ENCODE data around the gene SCN7A. TPM values are rescaled to one million over a fixed set of nuclear protein-coding genes. Genes with fewer than 3 reads are reported as not detected.
A peak's percentile ranks its signal among the peaks of the same experiment; 100 is the strongest.

Gene SCN7A
- total RNA-seq, 1 experiment from 2014 or later, result 0.17 TPM

- TF ChIP-seq ATF2 (CRISPR knock-in tag; IDR thresholded peaks at IDR 0.05; ENCODE audit: borderline replicate concordance, low read depth) (no peak), ZNF396 (CRISPR knock-in tag; IDR thresholded peaks at IDR 0.05; ENCODE audit: borderline replicate concordance) (no peak), IRF2 (CRISPR knock-in tag; IDR thresholded peaks at IDR 0.05; ENCODE audit: borderline replicate concordance, low read depth) (no peak), AR (CRISPR knock-in tag; IDR thresholded peaks at IDR 0.05) (no peak), ZNF416 (CRISPR knock-in tag; IDR thresholded peaks at IDR 0.05) (no peak), NR1H2 (CRISPR knock-in tag; IDR thresholded peaks at IDR 0.05) (no peak)
Observed at GRCh38 chr2:166380615-166381014, 113.4 kb downstream of the SCN7A start (continued).

GRCh38 chr2:166376873-166377272, 117.2 kb downstream of the SCN7A start:
- Mint-ChIP-seq H3K27me3 (ENCODE audit: low read depth) (no peaks in the 10 kb centered on the region), H3K27ac (no peak overlapping the region), H3K4me1 (peaks cover 35% of the 10 kb centered on the region), H3K4me3 (peak overlapping the region; percentile 92), H3K9me3 (no peaks in the 10 kb centered on the region), H3K36me3 (no peaks in the 10 kb centered on the region)
- DNase-seq (ENCODE audit: low spot score), result no peak
- ChIA-PET CTCF (interaction anchor here (1.3 to 2.5 kb wide), 3 partner anchors 12 to 42 kb away, joined by 7 to 13 read pairs (median 8); no protein-coding TSS in a partner anchor), POLR2A (no interaction called here)
- no peak for ATAC-seq
- TF ChIP-seq ZMAT4 (CRISPR knock-in tag; IDR thresholded peaks at IDR 0.05), result no peak
- no peak for TF ChIP-seq NR1H2 (CRISPR knock-in tag; IDR thresholded peaks at IDR 0.05)
- TF ChIP-seq USF1 (CRISPR knock-in tag; IDR thresholded peaks at IDR 0.05), result no peak
- no peak for TF ChIP-seq MYBL2 (CRISPR knock-in tag; IDR thresholded peaks at IDR 0.05)

- POLR2A ChIA-PET, result no interaction called here
- H3K36me3 Mint-ChIP-seq, result no peaks in the 10 kb centered on the region
- CTCF ChIA-PET, result interaction anchor here (1.3 to 2.5 kb wide), 4 partner anchors 13 to 43 kb away, joined by 5 to 13 read pairs (median 8); no protein-coding TSS in a partner anchor
- H3K27ac Mint-ChIP-seq, result peak overlapping the region; percentile 66; the same call in 1 of the 2 replicates
- no peak for DNase-seq (ENCODE audit: low spot score)
- no peak for ATAC-seq
- H3K4me1 Mint-ChIP-seq, result peaks cover 38% of the 10 kb centered on the region
- no peak for TF ChIP-seq KAT7 (CRISPR knock-in tag; IDR thresholded peaks at IDR 0.05; ENCODE audit: borderline replicate concordance)
- H3K9me3 Mint-ChIP-seq, result no peaks in the 10 kb centered on the region
- peak overlapping the region; percentile 92 for H3K4me3 Mint-ChIP-seq
- H3K27me3 Mint-ChIP-seq (ENCODE audit: low read depth), result no peaks in the 10 kb centered on the region
Observed at GRCh38 chr2:166376488-166376828, 117.6 kb downstream of the SCN7A start.

- DNase-seq (ENCODE audit: low spot score) (peak; percentile 89), ATAC-seq (peak; percentile 89)
- Mint-ChIP-seq H3K36me3 (no peaks in the 10 kb centered on the region), H3K9me3 (no peaks in the 10 kb centered on the region), H3K4me3 (peak within 1 kb of the TSS; percentile 92), H3K27ac (peak within 1 kb of the TSS; percentile 66), H3K4me1 (peaks cover 42% of the 10 kb centered on the region), H3K27me3 (ENCODE audit: low read depth) (no peaks in the 10 kb centered on the region)
- CTCF ChIA-PET, result interaction anchor here (0.6 to 2.5 kb wide), 9 partner anchors 9 to 194 kb away, joined by 3 to 13 read pairs (median 6); no protein-coding TSS in a partner anchor
- POLR2A ChIA-PET, result interaction anchor here (0.6 kb wide), 1 partner anchor 128 kb away, joined by 3 read pairs; no protein-coding TSS in a partner anchor
- TF ChIP-seq HMGXB4 (CRISPR knock-in tag; IDR thresholded peaks at IDR 0.05) (peak; percentile 59; the same call in 1 of the 2 replicates), GABPB1 (CRISPR knock-in tag; IDR thresholded peaks at IDR 0.05) (peak; percentile 66), CTCF (IDR thresholded peaks at IDR 0.05) (no peak), TEAD1 (CRISPR knock-in tag; IDR thresholded peaks at IDR 0.05) (no peak; the same call in 1 of the 2 replicates), SP1 (CRISPR knock-in tag; conservative IDR thresholded peaks at IDR 0.05) (peak; percentile 64), FOXP1 (CRISPR knock-in tag; IDR thresholded peaks at IDR 0.05; ENCODE audit: borderline replicate concordance) (peak; percentile 69; the same call in 1 of the 2 replicates)
Observed at GRCh38 chr2:166375736-166376487, 118.1 kb downstream of the SCN7A start, which contains the start of gene SCN9A. Gene SCN9A (minus strand): TSS chr2:166375944. CDS start chr2:166311756, 64,188 bp downstream.

Data from WTC11 (cell line).